HG03521 (cell line): ENCODE results near the gene CDKAL1.
"Not testable (repeated sequence)": the region's sequence is repeated elsewhere in the genome, so short reads cannot be mapped to it uniquely, and the experiment has no call there.

Experiments used
- ATAC-seq: cut with Tn5 transposase; IDR thresholded peaks from one replicate; pipeline ENCODE4 v1.9.1; 2021; ENCODE audit warnings: mild to moderate bottlenecking, moderate library complexity; ENCODE audit not compliant: unreplicated experiment

The CDKAL1 gene

GRCh38 chr6:20706238-20706938 lies 172.1 kb downstream of the CDKAL1 start:
- no peak for ATAC-seq

GRCh38 chr6:20706939-20707485 lies 172.8 kb downstream of the CDKAL1 start:
- ATAC-seq = no peak

- no peak for ATAC-seq
These were observed 173.6 kb downstream of the CDKAL1 start for GRCh38 chr6:20707870-20708269.

- ATAC-seq = peak; percentile 39
These were observed 174.3 kb downstream of the CDKAL1 start for GRCh38 chr6:20708367-20709124.

DNA sequence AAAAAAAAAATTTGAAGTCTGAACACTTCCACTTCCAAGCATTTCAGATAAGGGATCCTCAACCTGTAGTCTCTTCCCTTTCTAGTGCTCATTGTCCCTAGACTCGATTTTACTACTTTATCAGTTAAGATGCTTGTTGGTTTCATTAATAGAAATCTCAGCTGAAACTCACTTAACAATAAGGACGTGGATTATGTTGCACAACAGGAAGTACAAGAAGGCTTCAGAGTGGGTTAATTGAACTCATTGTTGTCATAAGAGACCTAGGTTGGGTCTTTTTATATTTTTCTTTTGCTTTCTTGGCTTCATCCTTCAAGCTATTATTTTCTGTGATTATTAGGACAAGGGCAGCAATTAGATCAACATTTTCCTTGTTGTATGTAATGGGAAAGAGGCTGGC lies 175.2 kb downstream of the CDKAL1 start:
- ATAC-seq = no peak

DNA sequence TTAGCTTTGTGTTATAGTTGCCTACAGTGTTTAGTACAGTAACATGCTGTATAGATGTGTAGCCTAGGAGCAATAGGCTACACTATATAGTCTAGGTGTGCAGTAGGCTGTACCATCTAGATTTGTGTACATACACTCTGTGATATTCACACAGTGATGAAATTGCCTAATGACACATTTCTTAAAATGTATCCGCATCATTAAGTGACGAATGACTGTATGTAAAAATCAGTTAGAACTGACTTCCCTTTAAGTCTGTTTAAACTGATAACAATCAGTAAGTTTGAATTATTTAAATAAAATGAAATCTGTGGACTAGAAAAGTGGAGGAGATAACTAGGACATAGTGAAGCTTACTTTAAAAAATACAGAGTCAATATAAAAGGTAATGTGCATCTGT lies 176.1 kb downstream of the CDKAL1 start:
- ATAC-seq = no peak

- no peak for ATAC-seq
These were observed 177.3 kb downstream of the CDKAL1 start for GRCh38 chr6:20711518-20711917.

DNA sequence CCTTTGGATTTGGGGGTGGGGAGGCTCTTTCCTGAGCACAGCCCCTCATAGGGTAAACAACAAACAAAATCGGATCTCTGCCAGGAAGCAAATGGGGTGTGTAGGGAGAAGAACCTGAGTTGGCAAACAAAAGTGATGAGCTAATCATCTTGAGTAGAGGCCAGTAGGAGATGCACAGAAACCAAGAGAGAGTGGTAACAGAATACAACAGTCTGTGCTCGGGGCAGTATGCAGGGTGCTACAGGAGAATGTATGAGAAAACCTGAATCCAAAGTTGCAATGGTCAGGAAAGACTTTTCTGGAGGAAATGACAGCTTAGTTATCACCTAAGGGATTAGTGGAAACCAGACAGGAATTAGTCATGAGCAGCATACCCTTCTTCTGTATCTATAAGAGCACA lies 177.8 kb downstream of the CDKAL1 start:
- no peak for ATAC-seq

- ATAC-seq = no peak
These were observed 181.0 kb downstream of the CDKAL1 start for GRCh38 chr6:20715135-20715806.

DNA sequence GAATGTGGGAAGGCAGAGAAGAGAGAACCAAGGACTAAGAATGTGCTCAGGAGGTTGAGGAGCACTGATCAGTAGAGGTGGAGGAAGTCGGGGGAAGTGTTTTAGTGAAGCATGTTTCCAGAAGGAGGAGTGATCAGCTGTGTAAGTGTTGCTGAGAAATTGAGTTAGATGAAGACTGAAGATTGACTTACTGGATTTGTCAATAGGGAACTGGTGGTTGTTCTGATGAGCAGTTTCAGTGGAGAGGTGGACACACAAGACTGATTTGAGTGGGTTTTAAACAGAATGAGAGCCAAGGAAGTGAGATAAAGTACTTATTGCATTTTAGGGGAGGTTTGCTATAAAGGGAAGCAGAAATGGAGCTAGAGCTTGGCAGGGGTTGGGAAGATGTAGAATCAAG lies 182.6 kb downstream of the CDKAL1 start:
- ATAC-seq = peak; percentile 52

- no peak for ATAC-seq
These were observed 183.5 kb downstream of the CDKAL1 start for GRCh38 chr6:20717743-20718142.

GRCh38 chr6:20718705-20719653 lies 184.7 kb downstream of the CDKAL1 start:
- no peak for ATAC-seq

GRCh38 chr6:20719980-20720379 lies 185.7 kb downstream of the CDKAL1 start:
- no peak for ATAC-seq

DNA sequence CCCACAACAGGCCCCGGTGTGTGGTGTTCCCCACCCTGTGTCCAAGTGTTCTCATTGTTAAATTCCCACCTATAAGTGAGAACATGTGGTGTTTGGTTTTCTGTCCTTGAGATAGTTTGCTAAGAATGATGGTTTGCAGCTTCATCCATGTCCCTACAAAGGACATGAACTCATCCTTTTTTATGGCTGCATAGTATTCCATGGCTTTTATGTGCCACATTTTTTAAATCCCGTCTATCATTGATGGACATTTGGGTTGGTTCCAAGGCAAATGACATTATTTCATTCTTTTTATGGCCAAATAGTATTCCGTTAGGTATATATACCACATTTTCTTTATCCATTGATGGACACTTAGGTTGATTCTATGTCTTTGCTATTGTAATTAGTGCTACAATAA lies 186.9 kb downstream of the CDKAL1 start:
- ATAC-seq = not testable (repeated sequence)

DNA sequence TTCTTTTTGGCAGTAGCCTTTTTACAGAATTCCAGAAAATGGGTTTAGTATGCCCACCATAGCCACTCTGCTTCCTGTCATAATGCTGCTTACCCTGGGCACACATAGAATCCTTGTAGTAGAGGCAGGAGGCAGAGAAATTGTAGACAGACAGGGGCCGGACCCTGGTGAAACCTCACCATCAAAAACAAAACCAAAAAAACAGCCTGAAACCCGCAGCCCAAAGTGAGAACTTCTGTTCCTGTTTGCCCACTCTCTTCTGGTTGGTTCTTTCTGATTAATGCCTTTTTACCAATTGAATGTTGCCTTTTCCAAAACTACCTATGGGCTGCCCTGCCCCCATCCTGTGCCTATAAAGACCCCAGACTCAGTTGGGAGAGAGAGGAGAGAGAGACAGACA lies 188.2 kb downstream of the CDKAL1 start:
- no peak for ATAC-seq

- no peak for ATAC-seq
These were observed 189.0 kb downstream of the CDKAL1 start for GRCh38 chr6:20723236-20723635.

GRCh38 chr6:20724443-20725190 lies 190.4 kb downstream of the CDKAL1 start:
- ATAC-seq = no peak

- not testable (repeated sequence) for ATAC-seq
These were observed 191.0 kb downstream of the CDKAL1 start for GRCh38 chr6:20725235-20725634.

DNA sequence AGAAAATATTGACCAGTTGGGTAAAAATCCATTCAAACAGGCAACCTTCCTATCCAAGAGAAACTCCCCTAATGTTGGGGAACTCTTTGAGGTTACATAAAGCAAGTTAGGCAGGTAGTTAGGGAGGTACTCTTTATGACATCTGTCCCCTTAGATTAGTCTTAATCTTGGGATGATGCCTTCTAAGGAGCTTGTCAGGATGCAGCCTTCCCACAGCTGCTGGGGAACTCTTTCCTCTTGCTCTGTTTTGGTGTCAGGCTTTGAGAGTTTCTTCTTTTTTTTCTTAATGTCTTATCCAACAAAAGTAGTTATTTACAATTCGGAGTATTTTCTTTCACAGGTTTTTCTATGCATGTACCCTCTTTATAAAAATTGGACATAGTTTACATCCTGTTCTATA lies 194.8 kb downstream of the CDKAL1 start:
- no peak for ATAC-seq

- not testable (repeated sequence) for ATAC-seq
These were observed 198.1 kb downstream of the CDKAL1 start for GRCh38 chr6:20732362-20732761.
